Type B pancreatic cell (in vitro differentiated cells): ENCODE data around the gene OSBPL5. TPM values are rescaled to one million over a fixed set of nuclear protein-coding genes. Genes with fewer than 3 reads are reported as not detected.

Source experiments
- DNase-seq: peaks from one replicate; pipeline ENCODE4 v3.0.0; 2021; ENCODE audit warnings: mixed read lengths; ENCODE audit not compliant: unreplicated experiment; ENCODE audit errors: extremely low spot score
- H3K27ac Mint-ChIP-seq: 2 replicates; pipeline ENCODE4 v1.8.0; 2021; ENCODE audit warnings: mild to moderate bottlenecking, mixed read lengths
- H3K27me3 Mint-ChIP-seq: 2 replicates; pipeline ENCODE4 v1.8.0; 2021; ENCODE audit warnings: mixed read lengths
- H3K36me3 Mint-ChIP-seq: 2 replicates; pipeline ENCODE4 v1.8.0; 2021; ENCODE audit warnings: mixed read lengths
- H3K4me1 Mint-ChIP-seq: one replicate; pipeline ENCODE4 v1.8.0; 2021; ENCODE audit warnings: mixed read lengths; ENCODE audit not compliant: unreplicated experiment
- H3K4me3 Mint-ChIP-seq: 2 replicates; pipeline ENCODE4 v1.8.0; 2021; ENCODE audit warnings: mild to moderate bottlenecking, mixed read lengths
- H3K9me3 Mint-ChIP-seq: 2 replicates; pipeline ENCODE4 v1.8.0; 2021; ENCODE audit warnings: mixed read lengths
- CTCF ChIP-seq: fragments of 200-600 bp; sonication (generic); conservative IDR thresholded peaks from 2 replicates; pipeline ENCODE4 v1.5.0; 2021; ENCODE audit warnings: antibody characterized with exemption, mild to moderate bottlenecking
- total RNA-seq: library from RNA; stranded (reverse); gene quantifications from 2 replicates; pipeline ENCODE4 v1.2.1, GENCODE V29; 2021; ENCODE audit warnings: low replicate concordance

The OSBPL5 gene
- total RNA-seq, 1 donor from 2014 or later, result 33.1 TPM

GRCh38 chr11:3202759-3203158, 37.6 kb upstream of the OSBPL5 start:
- peaks cover 4% of the 10 kb centered on the region for H3K4me1 Mint-ChIP-seq
- no peak overlapping the region for H3K27ac Mint-ChIP-seq
- no peaks in the 10 kb centered on the region for H3K36me3 Mint-ChIP-seq
- no peaks in the 10 kb centered on the region for H3K9me3 Mint-ChIP-seq
- TF ChIP-seq CTCF, result no peak
- no peak for DNase-seq
- H3K27me3 Mint-ChIP-seq, result peaks cover 45% of the 10 kb centered on the region
- H3K4me3 Mint-ChIP-seq, result peak overlapping the region; percentile 0

GRCh38 chr11:3202305-3202704, 37.2 kb upstream of the OSBPL5 start:
- H3K36me3 Mint-ChIP-seq, result no peaks in the 10 kb centered on the region
- H3K4me1 Mint-ChIP-seq, result peaks cover 4% of the 10 kb centered on the region
- H3K27me3 Mint-ChIP-seq, result peaks cover 45% of the 10 kb centered on the region

GRCh38 chr11:3201677-3202181, 36.6 kb upstream of the OSBPL5 start:
- TF ChIP-seq CTCF, result no peak
- H3K36me3 Mint-ChIP-seq, result no peaks in the 10 kb centered on the region
- no peak for DNase-seq
- H3K4me3 Mint-ChIP-seq, result no peak overlapping the region
- peaks cover 45% of the 10 kb centered on the region for H3K27me3 Mint-ChIP-seq
- H3K27ac Mint-ChIP-seq, result no peak overlapping the region
- no peaks in the 10 kb centered on the region for H3K9me3 Mint-ChIP-seq
- peaks cover 4% of the 10 kb centered on the region for H3K4me1 Mint-ChIP-seq

More at GRCh38 chr11:3202305-3202704, 37.2 kb upstream of the OSBPL5 start:
- DNase-seq, result no peak
- Mint-ChIP-seq H3K27ac (no peak overlapping the region), H3K4me3 (peak overlapping the region; percentile 0), H3K9me3 (no peaks in the 10 kb centered on the region)
- no peak for TF ChIP-seq CTCF

GRCh38 chr11:3201112-3201581, 36.0 kb upstream of the OSBPL5 start:
- no peaks in the 10 kb centered on the region for H3K36me3 Mint-ChIP-seq
- DNase-seq, result no peak
- H3K27ac Mint-ChIP-seq, result no peak overlapping the region
- no peak overlapping the region for H3K4me3 Mint-ChIP-seq
- H3K27me3 Mint-ChIP-seq, result peaks cover 45% of the 10 kb centered on the region
- peaks cover 4% of the 10 kb centered on the region for H3K4me1 Mint-ChIP-seq
- no peak for TF ChIP-seq CTCF
- H3K9me3 Mint-ChIP-seq, result no peaks in the 10 kb centered on the region

GRCh38 chr11:3200388-3201111, 35.4 kb upstream of the OSBPL5 start:
- Mint-ChIP-seq H3K27ac (no peak overlapping the region), H3K9me3 (no peaks in the 10 kb centered on the region), H3K4me1 (peaks cover 8% of the 10 kb centered on the region), H3K4me3 (no peak overlapping the region), H3K27me3 (peaks cover 43% of the 10 kb centered on the region), H3K36me3 (no peaks in the 10 kb centered on the region)
- TF ChIP-seq CTCF, result no peak
- peak; percentile 66 for DNase-seq
